HG03432 (cell line): ENCODE results near the gene PADI1.

ENCODE experiments used
- ATAC-seq: cut with Tn5 transposase; IDR thresholded peaks from one replicate; pipeline ENCODE4 v1.9.1; 2021; ENCODE audit warnings: mild to moderate bottlenecking, moderate library complexity; ENCODE audit not compliant: unreplicated experiment

PADI1 gene

GRCh38 chr1:17196496-17197185, 8.3 kb upstream of the PADI1 start:
- ATAC-seq = no peak

- no peak for ATAC-seq
Measured at GRCh38 chr1:17197696-17198095, 7.2 kb upstream of the PADI1 start.

- ATAC-seq = no peak
Measured at GRCh38 chr1:17198476-17199258, 6.3 kb upstream of the PADI1 start.

GRCh38 chr1:17199267-17200044, 5.5 kb upstream of the PADI1 start:
- no peak for ATAC-seq

- no peak for ATAC-seq
Measured at GRCh38 chr1:17200246-17200645, 4.7 kb upstream of the PADI1 start.

GRCh38 chr1:17200756-17201155, 4.2 kb upstream of the PADI1 start:
- no peak for ATAC-seq

- no peak for ATAC-seq
Measured at GRCh38 chr1:17201201-17202021, 3.5 kb upstream of the PADI1 start.

- ATAC-seq = no peak
Measured at GRCh38 chr1:17205652-17206051, 724 bp downstream of the PADI1 start.

- no peak for ATAC-seq
Measured at GRCh38 chr1:17206196-17206595, 1.3 kb downstream of the PADI1 start.

GRCh38 chr1:17207046-17207445, 2.1 kb downstream of the PADI1 start:
- ATAC-seq = peak; percentile 59

GRCh38 chr1:17207540-17207939, 2.6 kb downstream of the PADI1 start:
- ATAC-seq = no peak

GRCh38 chr1:17207966-17208418, 3.1 kb downstream of the PADI1 start:
- ATAC-seq = peak; percentile 75

- ATAC-seq = no peak
Measured at GRCh38 chr1:17208546-17208945, 3.6 kb downstream of the PADI1 start.

- no peak for ATAC-seq
Measured at GRCh38 chr1:17209430-17209829, 4.5 kb downstream of the PADI1 start.

- ATAC-seq = no peak
Measured at GRCh38 chr1:17210176-17210575, 5.2 kb downstream of the PADI1 start.

- ATAC-seq = no peak
Measured at GRCh38 chr1:17211377-17211776, 6.4 kb downstream of the PADI1 start.

GRCh38 chr1:17212009-17212408, 7.1 kb downstream of the PADI1 start:
- no peak for ATAC-seq

GRCh38 chr1:17212487-17213121, 7.7 kb downstream of the PADI1 start:
- no peak for ATAC-seq

- no peak for ATAC-seq
Measured at GRCh38 chr1:17213148-17213781, 8.3 kb downstream of the PADI1 start.

- no peak for ATAC-seq
Measured at GRCh38 chr1:17213782-17214148, 8.8 kb downstream of the PADI1 start.
